AG09309 (cell line): ENCODE data around the gene MMP14.

Experiments
- DNase-seq: peaks from one replicate; pipeline ENCODE4 v3.0.0-alpha.2; 2010; ENCODE audit warnings: low read depth
- H3K4me3 ChIP-seq: 2 replicates; pipeline ENCODE4 v1.5.1; 2011; ENCODE audit warnings: mild to moderate bottlenecking, low read depth, low read length, moderate library complexity; ENCODE audit not compliant: control insufficient read depth
- TF ChIP-seq, protein P1 (sequence below): IDR thresholded peaks from 2 replicates; pipeline ENCODE4 v1.5.1; 2011; ENCODE audit warnings: mild to moderate bottlenecking, low read depth, low read length, inconsistent platforms; ENCODE audit not compliant: insufficient read depth, control insufficient read depth; ENCODE audit errors: missing control alignments

The MMP14 gene

DNA sequence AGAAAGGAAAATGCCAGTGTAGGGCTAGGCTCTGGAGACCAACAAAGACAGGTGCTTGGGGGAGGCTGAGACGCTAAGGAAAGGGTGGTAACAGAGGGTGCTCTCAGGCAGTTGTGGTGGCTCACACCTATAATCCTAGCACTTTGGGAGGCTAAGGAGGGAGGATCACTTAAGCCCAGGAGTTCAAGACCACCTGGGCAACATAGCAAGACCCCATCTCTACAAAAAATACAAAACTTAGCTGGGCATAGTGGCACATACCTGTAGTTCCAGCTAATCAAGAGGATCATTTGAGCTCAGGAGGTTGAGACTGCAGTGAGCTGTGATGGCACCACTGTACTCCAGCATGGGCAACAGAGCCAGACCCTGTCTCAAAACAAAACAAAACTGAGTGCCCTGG is 59.0 kb downstream of the MMP14 start:
- H3K4me3 ChIP-seq, result no peak overlapping the region
- TF ChIP-seq, protein P1, sequence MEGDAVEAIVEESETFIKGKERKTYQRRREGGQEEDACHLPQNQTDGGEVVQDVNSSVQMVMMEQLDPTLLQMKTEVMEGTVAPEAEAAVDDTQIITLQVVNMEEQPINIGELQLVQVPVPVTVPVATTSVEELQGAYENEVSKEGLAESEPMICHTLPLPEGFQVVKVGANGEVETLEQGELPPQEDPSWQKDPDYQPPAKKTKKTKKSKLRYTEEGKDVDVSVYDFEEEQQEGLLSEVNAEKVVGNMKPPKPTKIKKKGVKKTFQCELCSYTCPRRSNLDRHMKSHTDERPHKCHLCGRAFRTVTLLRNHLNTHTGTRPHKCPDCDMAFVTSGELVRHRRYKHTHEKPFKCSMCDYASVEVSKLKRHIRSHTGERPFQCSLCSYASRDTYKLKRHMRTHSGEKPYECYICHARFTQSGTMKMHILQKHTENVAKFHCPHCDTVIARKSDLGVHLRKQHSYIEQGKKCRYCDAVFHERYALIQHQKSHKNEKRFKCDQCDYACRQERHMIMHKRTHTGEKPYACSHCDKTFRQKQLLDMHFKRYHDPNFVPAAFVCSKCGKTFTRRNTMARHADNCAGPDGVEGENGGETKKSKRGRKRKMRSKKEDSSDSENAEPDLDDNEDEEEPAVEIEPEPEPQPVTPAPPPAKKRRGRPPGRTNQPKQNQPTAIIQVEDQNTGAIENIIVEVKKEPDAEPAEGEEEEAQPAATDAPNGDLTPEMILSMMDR, result no peak
- DNase-seq, result no peak

DNA sequence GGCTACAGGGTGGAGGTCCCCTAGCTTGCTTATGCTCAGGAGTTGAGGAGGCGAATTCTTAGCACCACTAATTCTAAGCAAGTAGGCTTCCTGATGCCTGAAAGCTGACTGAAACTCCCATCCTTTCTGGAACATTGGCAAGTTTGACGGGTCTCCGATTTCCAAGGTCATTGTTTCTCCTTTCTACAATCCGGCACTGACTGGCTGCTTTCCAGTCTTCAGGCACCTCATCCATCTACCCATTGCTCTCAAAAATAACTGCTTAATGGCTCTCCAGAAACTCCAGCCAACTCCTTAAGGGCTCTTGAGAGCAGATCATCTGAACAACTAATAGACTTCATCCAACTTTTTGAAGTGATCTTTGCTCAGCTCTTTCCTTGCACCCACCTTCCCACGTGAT is 60.0 kb downstream of the MMP14 start:
- no peak for DNase-seq
- TF ChIP-seq, protein P1, result no peak
- no peak overlapping the region for H3K4me3 ChIP-seq

DNA sequence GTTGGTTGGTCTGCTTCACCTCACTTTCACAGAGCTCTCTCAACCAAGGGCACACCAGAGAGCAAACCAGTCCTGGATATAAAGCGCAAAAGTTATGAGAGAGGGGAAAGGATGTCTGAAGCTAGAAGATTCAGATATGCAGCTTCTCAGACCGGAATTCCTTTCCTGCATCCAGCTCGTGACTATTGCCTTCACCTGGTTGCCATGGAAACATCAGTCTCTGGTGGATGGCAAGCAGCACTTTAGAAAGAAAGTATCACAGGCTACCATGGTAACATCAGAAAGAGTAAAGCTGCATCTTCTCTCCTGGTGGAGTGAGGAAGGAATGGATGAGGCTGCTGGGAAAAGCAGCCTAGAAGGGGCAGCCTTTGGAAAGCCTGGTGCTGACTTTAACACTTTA is 60.4 kb downstream of the MMP14 start:
- TF ChIP-seq, protein P1, result no peak
- DNase-seq, result no peak
- H3K4me3 ChIP-seq, result no peak overlapping the region

DNA sequence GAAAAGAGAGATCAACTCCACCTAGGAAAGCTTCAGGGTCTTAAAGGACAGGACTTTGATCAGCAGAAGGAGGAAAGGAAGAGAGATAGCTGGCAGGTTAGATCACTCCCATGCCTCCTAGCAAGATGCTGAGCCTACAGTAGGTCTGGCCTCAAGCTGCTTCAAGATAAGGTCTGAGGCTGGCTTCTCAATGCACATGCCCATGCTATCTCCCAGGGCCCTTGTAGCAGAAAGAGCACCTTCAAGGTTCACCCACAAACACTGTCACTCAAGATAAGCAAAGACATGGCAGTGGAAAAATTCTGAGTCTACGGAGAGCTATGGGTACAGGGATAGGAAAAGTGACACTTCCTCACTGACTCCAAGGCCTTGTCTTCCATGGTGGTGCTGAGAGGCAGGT is 61.0 kb downstream of the MMP14 start:
- no peak overlapping the region for H3K4me3 ChIP-seq
- no peak for DNase-seq
- TF ChIP-seq, protein P1, result no peak
